Activated effector memory CD4-positive, alpha-beta T cell treated with Interleukin-2 at 50 U/mL for 16 hours (primary cell): Measurements from ENCODE around the gene PLA2G2D.

Source experiments
- DNase-seq: peaks from one replicate; pipeline ENCODE4 v3.0.0-alpha.2; 2020

Gene PLA2G2D, protein sequence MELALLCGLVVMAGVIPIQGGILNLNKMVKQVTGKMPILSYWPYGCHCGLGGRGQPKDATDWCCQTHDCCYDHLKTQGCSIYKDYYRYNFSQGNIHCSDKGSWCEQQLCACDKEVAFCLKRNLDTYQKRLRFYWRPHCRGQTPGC

DNA sequence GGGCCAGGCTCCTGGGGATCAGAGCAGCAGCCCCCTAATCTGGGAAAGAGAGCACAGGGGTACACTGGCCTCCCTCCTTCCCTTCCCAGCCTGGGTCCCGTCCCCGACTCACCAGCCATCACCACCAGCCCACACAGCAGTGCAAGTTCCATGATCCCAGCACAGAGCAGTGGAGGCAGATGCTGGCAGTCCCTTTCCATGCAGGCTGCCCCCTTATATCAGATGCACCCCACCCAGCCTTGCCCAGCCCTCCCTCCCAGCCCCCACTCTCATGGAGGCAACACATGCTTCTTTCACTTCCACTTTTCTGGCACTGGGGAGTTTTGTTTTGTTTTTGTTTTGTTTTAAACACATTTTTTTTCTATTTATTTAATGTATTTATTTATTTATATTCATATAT, at the start of gene PLA2G2D:
PLA2G2D (minus strand) TSS at position 190 of the 400 bp plus-strand sequence; CDS start at position 152, 38 bp downstream.
- DNase-seq: no peak

GRCh38 chr1:20168564-20169491, 49.5 kb upstream of the PLA2G2D start:
- no peak for DNase-seq

DNA sequence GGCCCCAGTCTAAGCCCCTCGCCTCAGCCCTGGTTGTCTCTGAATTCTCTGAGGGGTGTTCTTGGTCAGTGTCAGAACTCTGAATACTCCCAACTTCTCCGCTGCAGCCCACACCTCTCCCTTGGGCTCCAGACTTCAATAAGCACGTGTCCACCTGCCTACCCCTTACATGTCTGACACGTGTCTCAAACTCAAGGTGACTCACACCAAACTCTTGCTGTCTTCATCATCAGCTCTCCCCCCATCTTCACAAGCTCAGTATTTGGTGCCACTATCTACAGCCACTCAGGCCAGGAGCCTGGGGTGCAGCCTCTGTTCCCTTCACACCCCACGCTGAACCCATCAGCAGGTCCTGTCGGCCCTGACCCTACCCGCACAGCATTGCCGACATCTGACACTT, 47.8 kb upstream of the PLA2G2D start:
- no peak for DNase-seq

GRCh38 chr1:20166051-20166450, 46.7 kb upstream of the PLA2G2D start:
- DNase-seq: no peak

DNA sequence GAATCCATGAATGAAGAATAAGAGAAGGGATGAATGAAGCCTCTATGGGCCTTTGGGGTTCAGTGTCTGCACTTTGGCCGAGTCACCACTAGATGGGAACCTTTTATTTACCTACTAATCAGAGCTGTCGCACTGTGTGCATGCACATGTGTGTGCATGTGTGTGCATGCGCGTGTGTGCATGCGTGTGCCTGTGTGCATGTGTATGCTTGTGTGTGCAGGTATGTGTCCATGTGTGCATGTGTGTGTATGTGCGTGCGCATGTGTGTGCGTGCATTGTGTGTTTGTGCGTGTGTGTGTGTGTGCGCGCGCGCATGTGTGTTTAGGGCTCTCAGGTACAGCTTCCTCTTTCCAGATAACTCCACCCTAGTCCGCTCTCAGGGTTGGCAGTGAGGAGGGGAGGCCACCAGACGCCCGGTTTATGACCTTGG, 46.2 kb upstream of the PLA2G2D start:
- DNase-seq: no peak

- no peak for DNase-seq
These were observed 45.4 kb upstream of the PLA2G2D start for GRCh38 chr1:20164694-20165202.

- no peak for DNase-seq
These were observed 40.7 kb upstream of the PLA2G2D start for GRCh38 chr1:20160034-20160433.

- DNase-seq: no peak
These were observed 39.2 kb upstream of the PLA2G2D start for GRCh38 chr1:20158358-20159070.

DNA sequence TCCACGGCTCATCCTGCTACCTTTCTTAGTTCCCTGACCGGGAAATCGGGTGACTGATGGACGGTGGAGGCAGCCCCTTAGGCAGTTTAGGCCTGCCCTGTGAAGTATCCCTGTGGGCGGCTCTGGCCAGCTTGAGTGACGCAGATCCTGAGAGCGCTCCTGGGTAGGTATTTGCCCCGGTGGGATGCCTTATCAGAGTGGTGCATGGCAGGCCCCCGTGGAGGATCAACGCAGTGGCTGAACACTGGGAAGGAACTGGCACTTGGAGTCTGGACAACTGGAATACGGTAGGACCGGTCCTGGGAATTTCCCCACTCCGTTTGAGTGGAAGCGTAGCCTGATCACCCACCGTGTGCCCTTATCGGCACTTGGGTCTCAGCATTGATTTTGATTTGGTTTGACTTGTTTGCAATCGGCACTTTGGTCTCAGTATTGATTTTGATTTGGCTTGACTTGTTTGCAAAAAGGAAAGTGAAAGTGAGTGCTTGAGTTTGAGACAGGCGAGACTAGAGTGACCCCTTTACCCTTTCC, 35.0 kb upstream of the PLA2G2D start:
- DNase-seq: no peak

- no peak for DNase-seq
These were observed 33.7 kb upstream of the PLA2G2D start for GRCh38 chr1:20153000-20153418.

DNA sequence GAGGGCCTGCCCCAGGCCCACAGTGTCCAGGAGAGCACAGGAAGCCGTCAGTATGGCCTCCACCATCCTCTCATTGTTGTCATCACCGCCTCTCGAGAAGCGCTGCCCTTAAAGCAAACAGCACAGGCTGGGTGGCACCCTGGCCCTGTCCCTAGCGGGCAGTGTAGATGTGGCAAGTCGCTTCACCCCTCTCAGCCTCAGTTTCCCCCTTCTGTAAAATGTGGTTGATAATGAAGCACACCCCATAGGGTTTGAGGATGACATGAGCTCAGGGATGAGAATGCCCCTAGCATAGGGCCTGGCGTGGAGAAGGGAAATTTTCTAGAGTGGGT, 33.2 kb upstream of the PLA2G2D start:
- DNase-seq: no peak

DNA sequence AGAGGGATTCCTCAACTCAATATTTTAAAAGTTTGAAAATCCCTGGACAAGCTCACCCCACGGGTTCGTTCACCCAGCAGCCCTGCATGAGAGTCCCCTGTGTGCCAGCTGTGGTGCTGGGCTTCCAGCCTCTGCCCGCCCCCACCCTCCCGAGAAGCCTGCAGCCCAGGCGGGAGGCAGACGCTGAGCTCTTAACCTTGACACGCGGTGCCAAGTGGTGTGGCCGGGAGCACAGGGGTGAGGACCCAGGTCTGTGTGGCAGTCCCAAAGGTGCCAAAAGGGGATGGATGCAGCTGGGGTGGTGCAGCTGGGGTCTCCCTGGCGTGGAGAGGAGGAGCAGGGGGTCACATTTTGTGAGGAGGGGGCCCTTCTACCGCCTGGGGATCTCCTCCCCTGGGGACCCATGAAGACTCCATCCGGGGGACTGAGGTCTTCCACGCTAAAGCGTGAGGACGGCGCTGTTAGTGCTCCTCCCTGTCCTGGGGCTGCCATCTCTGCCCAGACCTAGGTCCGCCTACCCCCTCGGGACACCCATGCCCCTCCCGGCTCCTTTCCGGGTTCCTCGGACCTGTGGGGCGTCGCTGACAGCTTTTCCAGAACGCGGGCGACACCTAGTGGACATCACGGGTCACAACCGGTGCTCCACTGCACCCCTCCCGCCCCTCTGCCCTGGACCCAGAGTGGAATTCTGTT, 32.7 kb upstream of the PLA2G2D start:
- peak; percentile 66 for DNase-seq

GRCh38 chr1:20150969-20151368, 31.6 kb upstream of the PLA2G2D start:
- no peak for DNase-seq

DNA sequence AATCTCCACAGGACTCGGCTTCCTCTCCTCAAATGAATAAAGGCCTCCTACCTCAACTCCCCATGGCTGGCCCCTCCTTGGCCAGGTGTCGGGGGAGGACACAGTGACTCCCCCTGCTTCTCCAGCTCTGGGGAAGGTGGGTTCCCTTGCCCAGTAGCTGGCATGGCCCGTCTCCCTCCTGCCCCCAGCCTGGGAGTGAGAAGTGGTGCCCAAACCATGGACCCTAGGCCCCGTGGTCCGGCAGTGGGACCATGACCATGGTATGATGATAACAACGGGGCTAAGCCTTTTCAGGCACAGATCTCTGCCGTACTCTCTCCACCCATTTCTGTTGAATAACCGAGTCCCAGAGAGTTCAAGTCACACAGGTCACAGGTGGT, 31.0 kb upstream of the PLA2G2D start:
- no peak for DNase-seq

GRCh38 chr1:20149601-20150325, 30.4 kb upstream of the PLA2G2D start:
- DNase-seq: no peak

DNA sequence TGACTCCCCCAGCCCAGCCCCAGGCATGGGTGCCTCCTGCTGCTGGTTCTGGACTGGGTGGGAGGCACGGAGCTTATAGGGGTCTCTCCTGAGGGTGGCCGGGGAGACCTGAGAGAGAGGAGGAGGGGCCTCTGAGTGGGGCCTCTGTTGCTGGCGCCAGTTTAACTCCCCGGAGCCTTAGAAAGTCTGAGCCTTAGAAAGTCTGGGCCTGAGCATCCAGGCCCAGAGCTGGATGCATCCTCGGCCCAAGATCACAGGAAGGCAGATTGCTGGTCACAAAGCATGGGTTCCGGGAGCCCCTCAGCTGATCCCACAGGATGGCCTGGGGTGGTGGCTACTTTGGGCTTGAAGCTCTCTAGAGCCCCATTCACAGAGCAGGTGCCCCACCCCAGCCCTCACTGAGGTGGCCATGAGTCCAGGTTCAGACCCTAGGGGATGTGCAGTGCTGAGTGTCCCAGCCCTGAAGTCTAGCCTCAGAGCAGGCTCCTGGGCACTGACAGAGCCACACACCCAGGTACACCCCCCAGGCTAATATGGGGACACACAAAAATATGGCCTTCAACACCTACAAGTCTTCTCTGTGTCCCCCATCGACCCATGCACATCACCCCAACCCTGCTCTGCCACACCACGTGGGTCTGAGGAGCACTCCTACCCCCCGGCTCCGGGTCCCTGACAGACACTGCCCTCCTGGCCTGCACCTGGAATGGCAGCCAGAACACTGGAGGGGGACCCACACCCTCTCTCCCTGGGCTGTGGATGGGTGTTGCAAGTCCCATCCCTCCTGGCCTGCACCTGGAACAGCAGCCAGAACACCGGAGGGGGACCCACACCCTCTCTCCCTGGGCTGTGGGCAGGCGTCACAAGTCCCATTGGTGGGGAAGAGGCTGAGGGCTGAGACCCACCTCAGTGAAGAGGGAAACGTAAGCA, 29.5 kb upstream of the PLA2G2D start:
- no peak for DNase-seq

- DNase-seq: no peak
These were observed 28.7 kb upstream of the PLA2G2D start for GRCh38 chr1:20147846-20148570.

DNA sequence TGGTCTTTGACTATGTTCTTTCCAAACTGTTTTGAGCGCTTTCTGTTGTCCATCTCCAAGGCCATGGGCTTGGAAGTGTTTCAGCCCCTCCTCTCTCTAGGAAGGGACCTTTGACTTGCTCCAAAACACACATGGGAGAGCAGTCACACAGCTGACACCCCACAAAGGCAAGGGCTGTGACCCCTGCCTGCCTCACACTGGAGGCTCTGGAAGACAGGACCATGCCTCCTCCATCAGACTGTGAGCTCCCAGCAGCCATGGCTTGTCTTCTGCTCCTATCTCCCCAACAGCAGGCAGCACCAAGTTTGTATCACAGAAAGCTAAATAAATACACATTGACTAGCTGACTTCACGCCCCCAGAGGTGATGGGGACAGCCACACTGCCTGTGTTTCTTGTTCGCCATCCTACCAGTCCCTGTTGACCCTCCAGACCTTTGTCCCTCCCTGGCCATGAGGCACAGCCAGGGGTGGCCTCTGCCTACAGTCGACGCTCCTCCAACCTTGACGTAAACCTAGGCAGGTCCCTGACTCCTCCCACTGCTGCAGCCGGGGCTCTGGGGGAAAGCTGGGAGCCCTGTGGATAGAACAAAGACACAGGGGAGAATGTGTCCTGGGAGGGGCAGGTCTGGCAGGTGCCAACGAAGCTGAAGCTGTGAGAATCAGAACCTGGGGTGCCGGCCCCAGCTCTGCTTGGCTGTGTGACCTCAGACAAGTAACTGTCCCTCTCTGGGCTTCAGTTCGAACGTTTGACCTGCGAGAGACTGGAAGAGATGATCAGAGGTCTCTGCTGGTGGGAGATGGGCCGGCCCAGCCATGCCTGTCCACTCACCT, 24.6 kb upstream of the PLA2G2D start:
- DNase-seq: no peak

DNA sequence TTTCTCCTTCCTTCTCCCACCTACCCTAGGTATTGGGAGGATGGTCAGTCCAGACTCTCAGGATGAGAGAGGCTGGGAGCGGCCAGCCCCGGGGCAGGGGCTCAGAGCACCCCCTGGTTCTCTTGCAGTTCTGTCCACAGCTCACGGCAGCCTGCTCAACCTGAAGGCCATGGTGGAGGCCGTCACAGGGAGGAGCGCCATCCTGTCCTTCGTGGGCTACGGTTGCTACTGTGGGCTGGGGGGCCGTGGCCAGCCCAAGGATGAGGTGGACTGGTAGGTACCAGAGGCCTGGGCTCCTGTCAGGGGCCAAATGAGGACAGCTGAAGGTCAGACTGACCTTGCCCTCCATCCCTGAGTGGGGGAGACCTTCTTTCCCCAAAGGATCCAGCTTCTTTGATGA, 24.0 kb upstream of the PLA2G2D start:
- no peak for DNase-seq
